ENCODE measurements around the gene NOL9.

- TF ChIP-seq POLR2A (IDR thresholded peaks at IDR 0.05): no peak
- TF ChIP-seq CTCF (IDR thresholded peaks at IDR 0.05): no peak
Observed at GRCh38 chr1:6519491-6519934, 34.8 kb downstream of the NOL9 start.
